SK-N-SH (cell line): ENCODE measurements around the gene TMEM88. TPM values are rescaled to one million over a fixed set of nuclear protein-coding genes. Genes with fewer than 3 reads are reported as not detected.
A peak's percentile ranks its signal among the peaks of the same experiment; 100 is the strongest.

Experiments used
- CTCF ChIA-PET: fragments of 300-600, 350-600 bp; formaldehyde crosslinking; extraction: SDS; loops from one replicate; lab custom pipeline; 2021; lab: Yijun Ruan, JAX
- POLR2A ChIA-PET: fragments of 350-600 bp; sonication (Branson Sonifier 250); formaldehyde crosslinking; extraction: SDS; loops from one replicate; lab custom pipeline; 2020; ENCODE audit warnings: antibody characterized with exemption, inconsistent platforms; lab: Yijun Ruan, JAX
- DNase-seq: peaks from one replicate; pipeline ENCODE4 v3.0.0; 2012
- H2AFZ ChIP-seq: fragments of 200-600 bp; sonication (generic); 2 replicates; pipeline ENCODE4 v1.8.1; 2016; ENCODE audit warnings: antibody characterized with exemption, mild to moderate bottlenecking, low read depth
- H3F3A ChIP-seq: fragments of 200-600 bp; sonication (generic); replicated peaks from 2 replicates; pipeline ENCODE3; 2016; ENCODE audit warnings: antibody characterized with exemption, mild to moderate bottlenecking; ENCODE audit not compliant: insufficient read depth
- H3K27ac ChIP-seq, 2 experiments: fragments of 200-500 bp in 1 of 2; fragments of 200-600 bp in 1 of 2; sonication (Bioruptor generic) in 1 of 2; sonication (generic), shearing (Covaris generic) in 1 of 2; 2 replicates each; pipeline versions ENCODE4 v1.5.1 to v1.6.1; 2014 to 2016; ENCODE audit warnings: low read depth in 2 of 2, inconsistent platforms in 1 of 2, low read length in 1 of 2, mild to moderate bottlenecking in 1 of 2, mixed read lengths in 1 of 2
- H3K27me3 ChIP-seq: fragments of 200-600 bp; sonication (generic), shearing (Covaris generic); 2 replicates; pipeline ENCODE4 v1.6.1; 2016; ENCODE audit warnings: mixed run types; ENCODE audit not compliant: insufficient read depth
- H3K36me3 ChIP-seq, 2 experiments: fragments of 200-500 bp in 1 of 2; fragments of 200-600 bp in 1 of 2; sonication (Bioruptor generic) in 1 of 2; sonication (generic) in 1 of 2; replicated peaks in 1 of 2; 2 replicates each; pipeline versions ENCODE3 to v1.5.1; 2014 to 2016; ENCODE audit warnings: low read length in 1 of 2, mild to moderate bottlenecking in 1 of 2; ENCODE audit not compliant: insufficient read depth in 2 of 2, control insufficient read depth in 1 of 2
- H3K4me1 ChIP-seq, 2 experiments: fragments of 200-500 bp in 1 of 2; fragments of 200-600 bp in 1 of 2; sonication (Bioruptor generic) in 1 of 2; sonication (generic), shearing (Covaris generic) in 1 of 2; 2 replicates each; pipeline versions ENCODE4 v1.5.1 to v1.6.1; 2014 to 2016; ENCODE audit warnings: low read depth in 1 of 2, low read length in 1 of 2, mixed run types in 1 of 2; ENCODE audit not compliant: insufficient read depth in 2 of 2, control insufficient read depth in 1 of 2
- H3K4me2 ChIP-seq: fragments of 200-600 bp; sonication (generic), shearing (Covaris generic); 2 replicates; pipeline ENCODE4 v1.6.1; 2017; ENCODE audit warnings: mixed run types
- H3K4me3 ChIP-seq, 2 experiments: fragments of 200-500 bp in 1 of 2; fragments of 200-600 bp in 1 of 2; sonication (Bioruptor generic) in 1 of 2; sonication (generic), shearing (Covaris generic) in 1 of 2; 2 replicates each; pipeline versions ENCODE4 v1.5.1 to v1.8.1; 2014 to 2016; ENCODE audit warnings: low read depth in 2 of 2, inconsistent platforms in 1 of 2, low read length in 1 of 2, mild to moderate bottlenecking in 1 of 2, mixed read lengths in 1 of 2, moderate library complexity in 1 of 2
- H3K79me2 ChIP-seq: fragments of 200-600 bp; sonication (generic); 2 replicates; pipeline ENCODE4 v1.8.1; 2017; ENCODE audit warnings: mild to moderate bottlenecking; ENCODE audit not compliant: insufficient read depth
- H3K9ac ChIP-seq: fragments of 200-600 bp; sonication (generic); 2 replicates; pipeline ENCODE4 v1.6.1; 2017; ENCODE audit warnings: mixed run types
- H3K9me2 ChIP-seq: fragments of 200-600 bp; sonication (generic); 2 replicates; pipeline ENCODE4 v1.6.1; 2017; ENCODE audit warnings: mixed run types
- H3K9me3 ChIP-seq: fragments of 200-600 bp; sonication (generic); 2 replicates; pipeline ENCODE4 v1.6.1; 2017; ENCODE audit warnings: mixed run types, mild to moderate bottlenecking, moderate library complexity
- H4K20me1 ChIP-seq: fragments of 200-600 bp; sonication (generic); 2 replicates; pipeline ENCODE4 v1.6.1; 2017; ENCODE audit warnings: mild to moderate bottlenecking, mixed run types; ENCODE audit not compliant: insufficient read depth
- FOSL2 ChIP-seq: IDR thresholded peaks from 2 replicates; pipeline ENCODE4 v1.4.0; 2012; ENCODE audit warnings: low read depth, mild to moderate bottlenecking, moderate library complexity, borderline replicate concordance
- FOXJ3 ChIP-seq: sonication (generic); formaldehyde crosslinking; IDR thresholded peaks from 2 replicates; pipeline ENCODE4 v1.5.1; 2020; ENCODE audit warnings: mild to moderate bottlenecking, missing genetic modification reagents
- POLR2AphosphoS5 ChIP-seq: IDR thresholded peaks from 2 replicates; pipeline ENCODE4 v1.6.1; 2012; ENCODE audit warnings: low read depth, low read length
- WGBS: methylation state at CpG from one replicate; pipeline ENCODE4 v1.1.6; 2017; ENCODE audit warnings: low lambda C conversion rate; 5-methylcytosine and 5-hydroxymethylcytosine counted together
- polyA plus RNA-seq, 3 experiments: library from polyadenylated mRNA; depleted of rRNA; stranded (reverse); fragments of >200 nt; gene quantifications; 2 replicates each; pipeline ENCODE4 v1.2.3, GENCODE V29; 2012
- TF ChIP-seq, protein P1 (sequence below): IDR thresholded peaks from 2 replicates; pipeline ENCODE4; 2012
- TF ChIP-seq, protein P2 (sequence below): IDR thresholded peaks from 2 replicates; pipeline ENCODE4 v1.6.1; 2012; ENCODE audit warnings: mild to moderate bottlenecking, low read depth, low read length, moderate library complexity
- TF ChIP-seq, protein P3 (sequence below): fragments of 150-350 bp; IDR thresholded peaks from 2 replicates; pipeline ENCODE4 v1.6.1; 2017; ENCODE audit warnings: antibody characterized with exemption, low read length, low read depth, borderline replicate concordance

TMEM88 gene
- polyA plus RNA-seq, 1 of the 3 experiments (the other 2 are of a cell fraction): 1.2 TPM

DNA sequence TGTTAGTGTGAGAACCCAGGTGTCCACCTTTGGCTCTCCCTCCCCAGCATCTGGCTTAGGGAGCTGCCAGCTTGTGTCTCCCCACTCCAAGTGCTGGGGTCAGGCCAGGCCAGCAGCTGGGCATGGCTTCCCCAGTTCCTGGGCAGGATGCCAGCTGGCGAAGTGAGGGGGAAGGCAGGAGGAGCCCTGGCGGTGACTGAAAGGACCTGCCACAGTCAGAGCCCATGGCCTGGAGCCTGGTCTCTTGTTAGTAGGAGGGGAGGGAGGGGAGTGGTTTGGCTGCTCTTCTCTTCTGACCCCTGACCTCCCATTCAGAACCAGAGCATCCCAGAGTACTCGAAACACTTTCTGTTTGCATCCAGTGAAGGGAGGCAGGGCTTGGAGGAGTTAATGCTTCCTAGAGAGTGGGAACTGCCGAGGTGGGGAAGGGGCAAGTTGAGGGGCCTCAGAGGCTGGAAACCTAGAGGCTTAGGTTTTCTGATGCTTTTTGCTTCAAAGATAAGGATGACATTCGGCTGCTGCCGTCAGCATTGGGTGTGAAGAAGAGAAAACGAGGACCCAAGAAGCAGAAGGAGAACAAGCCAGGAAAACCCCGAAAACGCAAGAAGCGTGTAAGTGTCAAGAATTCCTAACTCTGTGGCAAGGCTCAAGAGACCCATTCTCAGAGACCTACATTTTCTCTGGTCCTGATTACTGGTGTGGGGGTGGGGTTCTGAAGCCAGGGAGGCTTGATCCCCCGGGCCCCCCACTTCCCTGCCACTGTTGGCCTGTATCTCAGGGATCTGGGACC, 34.5 kb downstream of the TMEM88 start (continued):
- peak; percentile 48; the same call in 1 of the 2 replicates for TF ChIP-seq POLR2AphosphoS5
- no peak for TF ChIP-seq FOSL2
- TF ChIP-seq, protein P1, sequence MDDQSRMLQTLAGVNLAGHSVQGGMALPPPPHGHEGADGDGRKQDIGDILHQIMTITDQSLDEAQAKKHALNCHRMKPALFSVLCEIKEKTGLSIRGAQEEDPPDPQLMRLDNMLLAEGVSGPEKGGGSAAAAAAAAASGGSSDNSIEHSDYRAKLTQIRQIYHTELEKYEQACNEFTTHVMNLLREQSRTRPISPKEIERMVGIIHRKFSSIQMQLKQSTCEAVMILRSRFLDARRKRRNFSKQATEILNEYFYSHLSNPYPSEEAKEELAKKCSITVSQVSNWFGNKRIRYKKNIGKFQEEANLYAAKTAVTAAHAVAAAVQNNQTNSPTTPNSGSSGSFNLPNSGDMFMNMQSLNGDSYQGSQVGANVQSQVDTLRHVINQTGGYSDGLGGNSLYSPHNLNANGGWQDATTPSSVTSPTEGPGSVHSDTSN: peak; percentile 75
- TF ChIP-seq, protein P2, sequence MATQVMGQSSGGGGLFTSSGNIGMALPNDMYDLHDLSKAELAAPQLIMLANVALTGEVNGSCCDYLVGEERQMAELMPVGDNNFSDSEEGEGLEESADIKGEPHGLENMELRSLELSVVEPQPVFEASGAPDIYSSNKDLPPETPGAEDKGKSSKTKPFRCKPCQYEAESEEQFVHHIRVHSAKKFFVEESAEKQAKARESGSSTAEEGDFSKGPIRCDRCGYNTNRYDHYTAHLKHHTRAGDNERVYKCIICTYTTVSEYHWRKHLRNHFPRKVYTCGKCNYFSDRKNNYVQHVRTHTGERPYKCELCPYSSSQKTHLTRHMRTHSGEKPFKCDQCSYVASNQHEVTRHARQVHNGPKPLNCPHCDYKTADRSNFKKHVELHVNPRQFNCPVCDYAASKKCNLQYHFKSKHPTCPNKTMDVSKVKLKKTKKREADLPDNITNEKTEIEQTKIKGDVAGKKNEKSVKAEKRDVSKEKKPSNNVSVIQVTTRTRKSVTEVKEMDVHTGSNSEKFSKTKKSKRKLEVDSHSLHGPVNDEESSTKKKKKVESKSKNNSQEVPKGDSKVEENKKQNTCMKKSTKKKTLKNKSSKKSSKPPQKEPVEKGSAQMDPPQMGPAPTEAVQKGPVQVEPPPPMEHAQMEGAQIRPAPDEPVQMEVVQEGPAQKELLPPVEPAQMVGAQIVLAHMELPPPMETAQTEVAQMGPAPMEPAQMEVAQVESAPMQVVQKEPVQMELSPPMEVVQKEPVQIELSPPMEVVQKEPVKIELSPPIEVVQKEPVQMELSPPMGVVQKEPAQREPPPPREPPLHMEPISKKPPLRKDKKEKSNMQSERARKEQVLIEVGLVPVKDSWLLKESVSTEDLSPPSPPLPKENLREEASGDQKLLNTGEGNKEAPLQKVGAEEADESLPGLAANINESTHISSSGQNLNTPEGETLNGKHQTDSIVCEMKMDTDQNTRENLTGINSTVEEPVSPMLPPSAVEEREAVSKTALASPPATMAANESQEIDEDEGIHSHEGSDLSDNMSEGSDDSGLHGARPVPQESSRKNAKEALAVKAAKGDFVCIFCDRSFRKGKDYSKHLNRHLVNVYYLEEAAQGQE: 0 out of 2 replicates have a peak, but pooled peaks have one; percentile 5
- TF ChIP-seq, protein P3, sequence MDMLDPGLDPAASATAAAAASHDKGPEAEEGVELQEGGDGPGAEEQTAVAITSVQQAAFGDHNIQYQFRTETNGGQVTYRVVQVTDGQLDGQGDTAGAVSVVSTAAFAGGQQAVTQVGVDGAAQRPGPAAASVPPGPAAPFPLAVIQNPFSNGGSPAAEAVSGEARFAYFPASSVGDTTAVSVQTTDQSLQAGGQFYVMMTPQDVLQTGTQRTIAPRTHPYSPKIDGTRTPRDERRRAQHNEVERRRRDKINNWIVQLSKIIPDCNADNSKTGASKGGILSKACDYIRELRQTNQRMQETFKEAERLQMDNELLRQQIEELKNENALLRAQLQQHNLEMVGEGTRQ: no peak
- TF ChIP-seq, all 33 proteins: peak for 18

DNA sequence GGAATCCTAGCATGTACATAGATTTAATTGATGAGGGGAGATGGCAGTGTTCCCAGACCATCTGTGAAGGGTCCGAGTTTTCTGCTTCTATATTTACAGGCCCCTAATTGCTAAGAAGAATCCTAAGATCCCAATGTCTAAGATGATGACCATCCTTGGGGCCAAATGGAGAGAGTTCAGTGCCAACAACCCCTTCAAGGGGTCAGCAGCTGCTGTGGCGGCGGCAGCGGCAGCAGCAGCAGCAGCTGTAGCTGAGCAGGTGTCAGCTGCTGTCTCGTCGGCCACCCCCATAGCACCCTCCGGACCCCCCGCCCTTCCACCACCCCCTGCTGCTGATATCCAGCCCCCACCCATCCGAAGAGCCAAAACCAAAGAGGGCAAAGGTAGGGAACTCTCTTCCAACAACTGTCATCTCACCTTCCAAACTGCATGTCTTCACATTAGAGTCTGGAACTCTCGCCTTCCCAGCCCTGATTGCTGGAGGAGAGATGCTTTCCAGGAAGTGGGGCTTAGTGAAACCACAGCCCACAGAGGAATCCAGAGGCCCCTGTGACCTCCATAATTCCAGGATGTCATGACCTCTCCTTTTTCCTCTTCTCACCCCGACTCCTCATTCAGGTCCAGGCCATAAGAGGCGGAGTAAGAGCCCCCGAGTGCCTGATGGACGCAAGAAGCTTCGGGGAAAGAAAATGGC, 38.5 kb downstream of the TMEM88 start:
- CTCF ChIA-PET: interaction anchor here (1.0 to 3.5 kb wide), 2 partner anchors 28 to 31 kb away, joined by 3 to 13 read pairs; no protein-coding TSS in a partner anchor
- H3K27ac ChIP-seq: no peak overlapping the region
- H3K4me2 ChIP-seq: no peak overlapping the region
- no peak overlapping the region for H3K4me3 ChIP-seq
- H3K36me3 ChIP-seq: peaks cover 55 to 72% of the 10 kb centered on the region in 2 experiments
- whole genome bisulfite sequencing: 97% methylated on average over 12 of the region's 15 CpGs
- TF ChIP-seq FOXJ3 (CRISPR knock-in tag): no peak
- H3K9me2 ChIP-seq: no peaks in the 10 kb centered on the region
- peaks cover 5% of the 10 kb centered on the region for H3F3A ChIP-seq
- peaks cover 3% of the 10 kb centered on the region; the same call in 1 of the 2 replicates for H4K20me1 ChIP-seq
- H3K27me3 ChIP-seq: no peaks in the 10 kb centered on the region
- no peak for DNase-seq
- no peak overlapping the region for H2AFZ ChIP-seq
- POLR2A ChIA-PET: no interaction called here
- no peaks in the 10 kb centered on the region for H3K9me3 ChIP-seq
- no peak overlapping the region for H3K9ac ChIP-seq
- peaks cover 15 to 18% of the 10 kb centered on the region in 2 experiments for H3K4me1 ChIP-seq
- peaks cover 22% of the 10 kb centered on the region for H3K79me2 ChIP-seq
